Mammary epithelial cell (primary cell): ENCODE measurements around the gene OGFRL1.

Experiments
- EZH2 ChIP-seq: IDR thresholded peaks from 2 replicates; pipeline ENCODE4 v1.6.1; 2012; ENCODE audit warnings: low read length, inconsistent platforms, borderline replicate concordance
- TF ChIP-seq, protein P1 (sequence below), 2 donors: IDR thresholded peaks in 1 of 2; conservative IDR thresholded peaks in 1 of 2; 2 replicates each; pipeline ENCODE4 v1.5.1; 2011 to 2012; ENCODE audit warnings: inconsistent platforms in 2 of 2, low read length in 2 of 2, mild to moderate bottlenecking in 2 of 2, control low read depth in 1 of 2, low read depth in 1 of 2; ENCODE audit not compliant: insufficient read depth in 1 of 2; ENCODE audit errors: extremely low read depth in 1 of 2

DNA sequence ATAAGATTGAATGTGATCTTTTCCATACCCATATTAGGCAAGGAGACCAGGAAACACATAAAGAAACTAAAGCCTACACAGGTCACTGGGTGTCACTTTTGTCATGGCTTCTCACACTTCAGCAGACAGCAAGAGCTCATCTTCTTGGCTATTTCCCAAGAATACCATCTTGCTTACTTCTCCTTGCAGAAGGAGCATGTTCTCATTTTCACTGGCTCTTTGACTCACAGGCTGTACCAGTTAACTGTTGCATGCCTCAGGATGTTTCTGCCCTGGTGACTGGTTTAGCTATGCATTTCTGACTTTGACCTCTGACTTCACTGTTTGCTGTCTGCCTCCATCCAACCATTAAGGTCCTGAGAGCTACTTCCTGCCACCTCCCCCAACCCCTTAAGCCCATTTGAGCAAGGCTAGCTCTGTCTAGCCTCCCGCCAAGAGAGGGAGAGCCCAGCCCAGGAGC, 40.3 kb upstream of the OGFRL1 start:
- TF ChIP-seq, protein P1, sequence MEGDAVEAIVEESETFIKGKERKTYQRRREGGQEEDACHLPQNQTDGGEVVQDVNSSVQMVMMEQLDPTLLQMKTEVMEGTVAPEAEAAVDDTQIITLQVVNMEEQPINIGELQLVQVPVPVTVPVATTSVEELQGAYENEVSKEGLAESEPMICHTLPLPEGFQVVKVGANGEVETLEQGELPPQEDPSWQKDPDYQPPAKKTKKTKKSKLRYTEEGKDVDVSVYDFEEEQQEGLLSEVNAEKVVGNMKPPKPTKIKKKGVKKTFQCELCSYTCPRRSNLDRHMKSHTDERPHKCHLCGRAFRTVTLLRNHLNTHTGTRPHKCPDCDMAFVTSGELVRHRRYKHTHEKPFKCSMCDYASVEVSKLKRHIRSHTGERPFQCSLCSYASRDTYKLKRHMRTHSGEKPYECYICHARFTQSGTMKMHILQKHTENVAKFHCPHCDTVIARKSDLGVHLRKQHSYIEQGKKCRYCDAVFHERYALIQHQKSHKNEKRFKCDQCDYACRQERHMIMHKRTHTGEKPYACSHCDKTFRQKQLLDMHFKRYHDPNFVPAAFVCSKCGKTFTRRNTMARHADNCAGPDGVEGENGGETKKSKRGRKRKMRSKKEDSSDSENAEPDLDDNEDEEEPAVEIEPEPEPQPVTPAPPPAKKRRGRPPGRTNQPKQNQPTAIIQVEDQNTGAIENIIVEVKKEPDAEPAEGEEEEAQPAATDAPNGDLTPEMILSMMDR (conservative IDR thresholded peaks at IDR 0.05 in 1 of 2, IDR thresholded peaks at IDR 0.05 in 1 of 2; ENCODE audit: extremely low read depth in 1 of 2, insufficient read depth in 1 of 2, low read depth in 1 of 2, low read length in 2 of 2) = no peak
- no peak for TF ChIP-seq EZH2
